Adrenal gland (tissue), 12 donors: ENCODE results near the gene PLCH2. TPM values are rescaled to one million over a fixed set of nuclear protein-coding genes. Genes with fewer than 3 reads are reported as not detected.

Experiments used
- DNase-seq, 7 donors: peaks; one replicate each; pipeline ENCODE4 v3.0.0-alpha.2; 2019 to 2020
- H3K27ac ChIP-seq, 5 donors: fragments of 200-600 bp; sonication (generic) in 4 of 5; 1 replicate in 3 of 5; 2 replicates in 2 of 5; pipeline versions ENCODE4 v1.5.1 to v1.8.0; 2016 to 2020; ENCODE audit warnings: mild to moderate bottlenecking in 1 of 5
- H3K27me3 ChIP-seq: fragments of 200-600 bp; 2 replicates; pipeline ENCODE4 v1.8.0; 2021
- H3K36me3 ChIP-seq, 2 donors: fragments of 200-600 bp; replicated peaks in 1 of 2; 1 replicate in 1 of 2; 2 replicates in 1 of 2; pipeline versions ENCODE4 v1.5.1 to v1.8.0; 2018 to 2022
- H3K4me1 ChIP-seq, 2 donors: fragments of 200-600 bp; replicated peaks in 1 of 2; 1 replicate in 1 of 2; 2 replicates in 1 of 2; pipeline versions ENCODE4 v1.5.1 to v1.8.0; 2018 to 2021
- H3K4me3 ChIP-seq, 4 donors: fragments of 200-600 bp; sonication (generic) in 3 of 4; one replicate each; pipeline ENCODE4 v1.5.1; 2016 to 2018
- H3K9me3 ChIP-seq, 3 donors: fragments of 200-600 bp; sonication (generic) in 1 of 3; replicated peaks in 1 of 3; 1 replicate in 2 of 3; 2 replicates in 1 of 3; pipeline versions ENCODE4 v1.5.1 to v1.8.0; 2016 to 2021
- POLR2A ChIP-seq, 2 donors: fragments of 450-650 bp; IDR thresholded peaks; one replicate each; pipeline ENCODE4 v1.6.1; 2017; ENCODE audit warnings: antibody characterized with exemption in 2 of 2, mild to moderate bottlenecking in 2 of 2, moderate library complexity in 1 of 2
- WGBS, 4 donors: extraction: QIAGEN DNeasy Blood & Tissue Kit in 2 of 4; methylation state at CpG; one replicate each; pipeline versions ENCODE4 v1.1.5 to v1.1.7; 2013 to 2017; 5-methylcytosine and 5-hydroxymethylcytosine counted together
- intact Hi-C, 2 donors: fragments of 100-400 bp; cut with DNase I; formaldehyde crosslinking; loops; one replicate each; pipeline versions ENCODE4 v1.14.1 to v1.15.0; 2022 to 2023
- polyA plus RNA-seq, 3 donors: library from polyadenylated mRNA; stranded (reverse); fragments of 200-250 nt in 2 of 3; fragments of 350-450 nt in 1 of 3; fragmentation: Illumina TruSeq in 1 of 3; extraction: RNeasy Lipid Tissue Mini Kit (QIAGEN cat#74804) in 1 of 3; gene quantifications; one replicate each; pipeline ENCODE4 v1.2.3, GENCODE V29; 2013 to 2014
- total RNA-seq, 9 donors: library from RNA; depleted of rRNA in 4 of 9; stranded (reverse); fragments of >200 nt in 4 of 9; fragments of 120-200 nt in 1 of 9; fragmentation: NEBNext Ultra II Directional in 1 of 9; extraction: Animal tissue kit (Norgen Biotek cat#: 25700) in 1 of 9; gene quantifications; one replicate each; pipeline versions ENCODE4 v1.1.0 to v1.2.4, GENCODE V29; 2013 to 2023
- TF ChIP-seq, protein P1 (sequence below), 6 experiments: fragments of 450-650 bp in 4 of 6; fragments of 200-600 bp in 2 of 6; sonication (generic) in 1 of 6; IDR thresholded peaks; 1 replicate in 5 of 6; 2 replicates in 1 of 6; pipeline versions ENCODE4 v1.5.1 to v1.8.0; 2016 to 2021; ENCODE audit warnings: antibody characterized with exemption in 6 of 6, mild to moderate bottlenecking in 2 of 6, moderate library complexity in 1 of 6
- donor health status: healthy with polysubstance abuse.
- donor health status: Bipolar disorder and iron deficiency.
- donor health status: DM: yes; HTN: yes; CAD: no.
- donor health status: DM: no; HTN: no; CAD: no.
- donor health status: DM: no; HTN: no; CAD: no.
- donor health status: DM: yes; HTN: yes; CAD: no.

PLCH2 gene
- total and polyA plus RNA-seq, 12 donors, result 0.22 to 66.3 (median 2.2) TPM; not detected in 1

DNA sequence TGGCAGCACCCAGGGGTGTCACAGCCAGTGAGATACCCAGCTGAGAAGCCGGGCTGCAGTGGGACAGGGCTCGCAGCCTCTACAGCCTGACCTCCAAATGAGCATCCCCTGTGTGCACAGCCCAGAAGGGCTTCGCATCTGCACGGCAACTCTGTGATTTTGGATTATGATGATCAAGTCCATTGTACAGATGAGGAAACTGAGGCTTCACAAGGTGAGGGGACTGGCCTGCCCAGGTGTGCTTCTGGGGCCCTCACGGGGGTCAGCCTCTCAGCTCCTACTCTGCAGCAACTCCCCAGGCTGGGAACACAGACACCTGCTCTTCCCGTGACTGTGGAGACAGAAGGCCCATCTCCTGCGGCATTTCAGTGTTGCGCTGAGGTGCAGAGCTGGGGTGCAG, 62.8 kb downstream of the PLCH2 start:
- TF ChIP-seq, protein P1, sequence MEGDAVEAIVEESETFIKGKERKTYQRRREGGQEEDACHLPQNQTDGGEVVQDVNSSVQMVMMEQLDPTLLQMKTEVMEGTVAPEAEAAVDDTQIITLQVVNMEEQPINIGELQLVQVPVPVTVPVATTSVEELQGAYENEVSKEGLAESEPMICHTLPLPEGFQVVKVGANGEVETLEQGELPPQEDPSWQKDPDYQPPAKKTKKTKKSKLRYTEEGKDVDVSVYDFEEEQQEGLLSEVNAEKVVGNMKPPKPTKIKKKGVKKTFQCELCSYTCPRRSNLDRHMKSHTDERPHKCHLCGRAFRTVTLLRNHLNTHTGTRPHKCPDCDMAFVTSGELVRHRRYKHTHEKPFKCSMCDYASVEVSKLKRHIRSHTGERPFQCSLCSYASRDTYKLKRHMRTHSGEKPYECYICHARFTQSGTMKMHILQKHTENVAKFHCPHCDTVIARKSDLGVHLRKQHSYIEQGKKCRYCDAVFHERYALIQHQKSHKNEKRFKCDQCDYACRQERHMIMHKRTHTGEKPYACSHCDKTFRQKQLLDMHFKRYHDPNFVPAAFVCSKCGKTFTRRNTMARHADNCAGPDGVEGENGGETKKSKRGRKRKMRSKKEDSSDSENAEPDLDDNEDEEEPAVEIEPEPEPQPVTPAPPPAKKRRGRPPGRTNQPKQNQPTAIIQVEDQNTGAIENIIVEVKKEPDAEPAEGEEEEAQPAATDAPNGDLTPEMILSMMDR (IDR thresholded peaks at IDR 0.05), result no peak
- TF ChIP-seq POLR2A (IDR thresholded peaks at IDR 0.05), result no peak
- 80 to 95% (median 92%) methylated on average over 1 to 8 of the region's 8 CpGs for WGBS, 4 donors
- H3K36me3 ChIP-seq, result no peaks in the 10 kb centered on the region
- no peaks in the 10 kb centered on the region for H3K4me1 ChIP-seq
- H3K9me3 ChIP-seq, result no peaks in the 10 kb centered on the region
- no peak for DNase-seq
- peaks cover 11% of the 10 kb centered on the region for H3K27me3 ChIP-seq
- H3K4me3 ChIP-seq, result no peak overlapping the region
- intact Hi-C loops, result no loop called here
- H3K27ac ChIP-seq, result no peak overlapping the region

DNA sequence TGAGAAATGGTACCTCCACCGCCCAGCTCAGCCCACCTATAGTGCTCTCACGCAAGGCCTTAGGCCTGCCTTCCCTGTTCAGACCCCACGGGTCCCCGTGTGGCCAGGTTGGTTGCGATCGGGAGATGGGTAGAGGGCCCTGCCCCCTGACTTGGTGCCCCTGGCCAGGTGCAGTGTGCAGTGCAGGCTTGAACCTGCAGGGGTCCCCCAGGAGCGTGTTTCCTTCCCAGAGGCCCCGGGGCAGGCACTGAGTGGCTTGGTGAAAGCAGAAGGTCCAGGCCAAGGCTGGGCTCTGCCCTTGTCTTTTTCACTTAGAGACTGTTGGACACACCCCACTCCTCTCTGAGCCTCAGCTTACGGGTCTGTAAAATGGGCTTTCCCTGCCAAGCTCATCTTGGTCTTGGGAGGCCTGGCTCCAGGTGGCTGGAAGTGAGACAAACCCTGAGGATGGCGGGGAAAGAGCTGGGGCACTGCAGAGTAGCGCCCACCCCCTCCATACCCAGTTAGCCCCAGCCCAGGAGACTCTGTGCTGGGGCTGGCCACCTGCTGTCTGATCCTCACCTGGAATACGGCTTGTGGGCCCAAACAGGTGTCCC, 63.3 kb downstream of the PLCH2 start:
- intact Hi-C loops, result no loop called here
- no peaks in the 10 kb centered on the region for H3K9me3 ChIP-seq
- H3K27ac ChIP-seq, result no peak overlapping the region
- peaks cover 0 to under 1% of the 10 kb centered on the region in 2 donors for H3K4me1 ChIP-seq
- DNase-seq, result no peak
- H3K4me3 ChIP-seq, result no peak overlapping the region
- TF ChIP-seq, protein P1 (IDR thresholded peaks at IDR 0.05), result peak in 1 of 6 experiments; percentile 26
- TF ChIP-seq POLR2A (IDR thresholded peaks at IDR 0.05), result no peak
- 73 to 100% (median 92%) methylated on average over 1 to 12 of the region's 12 CpGs for WGBS, 4 donors
- H3K27me3 ChIP-seq, result peaks cover 11% of the 10 kb centered on the region
- H3K36me3 ChIP-seq, result no peaks in the 10 kb centered on the region

DNA sequence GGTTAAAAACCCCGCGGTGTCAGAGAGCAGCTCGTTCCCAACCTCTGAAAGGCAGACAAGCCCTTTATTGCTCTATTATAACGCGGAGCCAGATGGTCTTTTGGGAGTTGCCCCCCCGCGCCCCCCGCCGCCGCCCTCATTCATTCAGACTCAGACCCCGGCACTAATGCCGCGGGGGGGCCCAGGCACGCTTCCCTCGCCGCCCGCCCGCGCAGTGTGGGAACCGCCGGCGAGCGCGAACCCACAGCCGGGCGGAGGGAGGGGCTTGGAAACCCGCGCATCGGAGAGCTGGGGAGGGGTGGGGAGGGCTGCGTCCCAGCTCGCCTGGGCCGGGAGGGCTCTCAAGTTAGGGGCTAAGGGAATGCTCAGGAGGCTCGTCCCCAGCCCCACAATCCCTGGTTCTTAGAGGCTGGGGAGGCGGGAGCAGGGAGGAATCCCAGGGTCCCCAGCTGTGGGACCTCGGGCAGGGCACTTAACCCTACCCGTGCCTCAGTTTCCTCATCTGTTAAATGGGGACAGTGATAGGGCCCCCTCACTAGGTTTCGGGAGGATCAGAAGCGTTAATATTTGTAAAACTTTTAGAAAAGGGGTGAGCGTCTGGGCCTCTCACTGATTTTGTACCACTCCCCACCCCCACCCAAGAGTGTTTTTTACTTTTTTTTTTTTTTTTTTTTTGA, 64.9 kb downstream of the PLCH2 start:
- intact Hi-C loops, result loop anchor here in 1 of 2 donors (10.0 kb wide), 1 partner anchor 346 kb away; the partner anchor contains the start of gene FAAP20
- Histone ChIP-seq H3K4me1 (peaks cover 12 to 16% of the 10 kb centered on the region in 2 donors), H3K9me3 (no peaks in the 10 kb centered on the region), H3K27ac (no peak overlapping the region), H3K4me3 (no peak overlapping the region), H3K36me3 (no peaks in the 10 kb centered on the region), H3K27me3 (peaks cover 8% of the 10 kb centered on the region)
- DNase-seq, result no peak
- TF ChIP-seq, protein P1 (IDR thresholded peaks at IDR 0.05), result no peak
- TF ChIP-seq POLR2A (IDR thresholded peaks at IDR 0.05), result no peak
- WGBS, 4 donors, result 14 to 69% (median 33%) methylated on average over 6 to 39 of the region's 39 CpGs

DNA sequence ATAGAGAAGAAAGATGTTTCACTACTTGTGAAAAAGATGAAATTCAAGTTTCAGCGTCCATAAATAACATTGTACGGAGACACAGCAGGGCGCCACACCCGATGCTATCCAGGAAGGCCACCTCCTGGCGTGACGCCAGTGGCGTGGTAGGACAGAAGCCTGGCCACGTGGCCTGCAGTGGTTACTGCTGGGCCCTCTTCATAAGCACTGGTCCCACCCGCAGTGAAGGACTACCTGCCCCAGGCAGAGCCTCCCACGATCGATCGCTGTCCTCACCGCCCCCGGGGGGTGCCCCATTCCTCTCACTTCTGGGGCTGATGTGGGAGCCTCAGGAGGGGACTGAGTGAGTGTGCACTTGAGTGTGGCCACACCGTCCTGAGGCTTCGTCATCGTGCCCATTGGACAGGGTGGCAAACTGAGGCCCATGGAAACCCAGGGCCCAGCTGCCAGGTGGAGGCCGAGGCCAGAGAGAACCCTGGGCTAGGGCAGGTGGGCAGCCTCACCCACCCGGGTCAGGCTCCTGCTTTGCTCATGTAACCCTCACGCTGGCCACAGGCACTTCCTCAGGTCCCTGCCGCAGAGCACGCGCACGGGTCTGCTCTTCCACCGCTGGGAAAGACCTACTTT, 65.6 kb downstream of the PLCH2 start:
- TF ChIP-seq POLR2A (IDR thresholded peaks at IDR 0.05), result no peak
- TF ChIP-seq, protein P1 (IDR thresholded peaks at IDR 0.05), result no peak
- no peak overlapping the region for H3K27ac ChIP-seq
- peaks cover 8% of the 10 kb centered on the region for H3K27me3 ChIP-seq
- no peaks in the 10 kb centered on the region for H3K36me3 ChIP-seq
- intact Hi-C loops, result loop anchor here in 1 of 2 donors (10.0 kb wide), 1 partner anchor 347 kb away; the partner anchor contains the start of gene FAAP20
- H3K4me1 ChIP-seq, result peaks cover 17 to 22% of the 10 kb centered on the region in 2 donors
- WGBS, 4 donors, result 56 to 70% (median 64%) methylated on average over 13 to 25 of the region's 25 CpGs
- no peaks in the 10 kb centered on the region for H3K9me3 ChIP-seq
- DNase-seq, result peak; percentile 70 to 92 (median 83)
- no peak overlapping the region for H3K4me3 ChIP-seq
